Activated T-cell treated with anti-CD3 and anti-CD28 coated beads for 4 hours (primary cell): ENCODE measurements around the gene ZDBF2.
"Not testable (repeated sequence)": the region's sequence is repeated elsewhere in the genome, so short reads cannot be mapped to it uniquely, and the experiment has no call there.

Experiments
- DNase-seq: peaks from one replicate; pipeline ENCODE4 v3.0.0-alpha.2; 2020

ZDBF2 gene

GRCh38 chr2:206324869-206325268 lies 50.4 kb downstream of the ZDBF2 start:
- DNase-seq = no peak

- DNase-seq = no peak
Observed at GRCh38 chr2:206328974-206329373, 54.5 kb downstream of the ZDBF2 start.

GRCh38 chr2:206336861-206337260 lies 62.4 kb downstream of the ZDBF2 start:
- no peak for DNase-seq

- DNase-seq = no peak
Observed at GRCh38 chr2:206337956-206338355, 63.5 kb downstream of the ZDBF2 start.

GRCh38 chr2:206341396-206341795 lies 66.9 kb downstream of the ZDBF2 start:
- DNase-seq = no peak

- DNase-seq = no peak
Observed at GRCh38 chr2:206343144-206343543, 68.7 kb downstream of the ZDBF2 start.

GRCh38 chr2:206343816-206344215 lies 69.4 kb downstream of the ZDBF2 start:
- no peak for DNase-seq

GRCh38 chr2:206345606-206346005 lies 71.1 kb downstream of the ZDBF2 start:
- no peak for DNase-seq

GRCh38 chr2:206349375-206349774 lies 74.9 kb downstream of the ZDBF2 start:
- DNase-seq = no peak

GRCh38 chr2:206352571-206352970 lies 78.1 kb downstream of the ZDBF2 start:
- no peak for DNase-seq

GRCh38 chr2:206353685-206354084 lies 79.2 kb downstream of the ZDBF2 start:
- DNase-seq = no peak

GRCh38 chr2:206354129-206354528 lies 79.7 kb downstream of the ZDBF2 start:
- DNase-seq = no peak

GRCh38 chr2:206356840-206357239 lies 82.4 kb downstream of the ZDBF2 start:
- DNase-seq = not testable (repeated sequence)

GRCh38 chr2:206360840-206361239 lies 86.4 kb downstream of the ZDBF2 start:
- DNase-seq = not testable (repeated sequence)

GRCh38 chr2:206361407-206362045 lies 87.1 kb downstream of the ZDBF2 start:
- no peak for DNase-seq
